GM12878 (cell line): ENCODE data around the gene UNCX.

Experiments
- ATF7 ChIP-seq: fragments of 450-650 bp; IDR thresholded peaks from 2 replicates; pipeline ENCODE4 v1.6.1; 2016; ENCODE audit warnings: low read depth, mild to moderate bottlenecking
- BCLAF1 ChIP-seq: fragments of 450-650 bp; IDR thresholded peaks from 2 replicates; pipeline ENCODE4 v1.6.1; 2017; ENCODE audit warnings: antibody characterized with exemption, mild to moderate bottlenecking, moderate library complexity
- CREB1 ChIP-seq: IDR thresholded peaks from 2 replicates; pipeline ENCODE4 v1.6.1; 2012; ENCODE audit warnings: low read depth, mild to moderate bottlenecking, inconsistent platforms
- CTCF ChIP-seq, 3 experiments: IDR thresholded peaks in 2 of 3; conservative IDR thresholded peaks in 1 of 3; 2 replicates each; pipeline ENCODE4 v1.5.1; 2011; ENCODE audit warnings: low read depth in 3 of 3, low read length in 3 of 3, mild to moderate bottlenecking in 3 of 3, control low read depth in 2 of 3, moderate library complexity in 2 of 3, inconsistent platforms in 1 of 3, mixed read lengths in 1 of 3; ENCODE audit not compliant: control insufficient read depth in 2 of 3, insufficient read depth in 1 of 3; ENCODE audit errors: extremely low read depth in 1 of 3
- EP300 ChIP-seq, 2 experiments: fragments of 150-350 bp in 1 of 2; IDR thresholded peaks; 2 replicates each; pipeline ENCODE4 v1.6.1; 2011 to 2012; ENCODE audit warnings: low read depth in 2 of 2, low read length in 2 of 2, borderline replicate concordance in 1 of 2, improper control_type of control experiment in 1 of 2, inconsistent platforms in 1 of 2; ENCODE audit not compliant: control insufficient read depth in 1 of 2
- FOXK2 ChIP-seq: fragments of 450-650 bp; IDR thresholded peaks from 2 replicates; pipeline ENCODE4 v1.6.1; 2017; ENCODE audit warnings: mild to moderate bottlenecking, moderate library complexity
- GABPA ChIP-seq: IDR thresholded peaks from 2 replicates; pipeline ENCODE4 v1.6.1; 2014; ENCODE audit warnings: antibody characterized with exemption, low read depth, mild to moderate bottlenecking, inconsistent platforms
- IRF3 ChIP-seq: fragments of 450-650 bp; IDR thresholded peaks from 2 replicates; pipeline ENCODE4 v1.6.1; 2014; ENCODE audit warnings: mild to moderate bottlenecking
- RCOR1 ChIP-seq: conservative IDR thresholded peaks from 2 replicates; pipeline ENCODE4 v1.6.1; 2012; ENCODE audit warnings: low read depth, low read length, improper control_type of control experiment
- SIN3A ChIP-seq: IDR thresholded peaks from 2 replicates; pipeline ENCODE4 v1.6.1; 2012; ENCODE audit warnings: low read depth, low read length, improper control_type of control experiment
- TCF3 ChIP-seq: IDR thresholded peaks from 2 replicates; pipeline ENCODE4 v1.6.1; 2012; ENCODE audit warnings: low read depth, mild to moderate bottlenecking, low read length, borderline replicate concordance; ENCODE audit not compliant: insufficient read depth
- ZZZ3 ChIP-seq: IDR thresholded peaks from 2 replicates; pipeline ENCODE4 v1.6.1; 2011; ENCODE audit warnings: low read depth; ENCODE audit not compliant: control insufficient read depth, insufficient read length
- TF ChIP-seq, protein P1 (sequence below): IDR thresholded peaks from 2 replicates; pipeline ENCODE4 v1.6.1; 2011; ENCODE audit warnings: mild to moderate bottlenecking, low read depth, low read length, moderate library complexity; ENCODE audit not compliant: insufficient replicate concordance
- TF ChIP-seq, protein P2 (sequence below): IDR thresholded peaks from 2 replicates; pipeline ENCODE4 v1.6.1; 2012; ENCODE audit warnings: mild to moderate bottlenecking, low read depth, low read length

- TF ChIP-seq, protein P1, sequence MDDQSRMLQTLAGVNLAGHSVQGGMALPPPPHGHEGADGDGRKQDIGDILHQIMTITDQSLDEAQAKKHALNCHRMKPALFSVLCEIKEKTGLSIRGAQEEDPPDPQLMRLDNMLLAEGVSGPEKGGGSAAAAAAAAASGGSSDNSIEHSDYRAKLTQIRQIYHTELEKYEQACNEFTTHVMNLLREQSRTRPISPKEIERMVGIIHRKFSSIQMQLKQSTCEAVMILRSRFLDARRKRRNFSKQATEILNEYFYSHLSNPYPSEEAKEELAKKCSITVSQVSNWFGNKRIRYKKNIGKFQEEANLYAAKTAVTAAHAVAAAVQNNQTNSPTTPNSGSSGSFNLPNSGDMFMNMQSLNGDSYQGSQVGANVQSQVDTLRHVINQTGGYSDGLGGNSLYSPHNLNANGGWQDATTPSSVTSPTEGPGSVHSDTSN: no peak
- no peak for TF ChIP-seq ZZZ3
- TF ChIP-seq GABPA: no peak
- TF ChIP-seq CTCF (IDR thresholded peaks at IDR 0.05 in 2 of 3, conservative IDR thresholded peaks at IDR 0.05 in 1 of 3; ENCODE audit: control insufficient read depth in 2 of 3, extremely low read depth in 1 of 3, insufficient read depth in 1 of 3, low read depth in 3 of 3, low read length in 3 of 3): no peak
- TF ChIP-seq RCOR1: no peak
- no peak for TF ChIP-seq CREB1
- TF ChIP-seq, protein P2, sequence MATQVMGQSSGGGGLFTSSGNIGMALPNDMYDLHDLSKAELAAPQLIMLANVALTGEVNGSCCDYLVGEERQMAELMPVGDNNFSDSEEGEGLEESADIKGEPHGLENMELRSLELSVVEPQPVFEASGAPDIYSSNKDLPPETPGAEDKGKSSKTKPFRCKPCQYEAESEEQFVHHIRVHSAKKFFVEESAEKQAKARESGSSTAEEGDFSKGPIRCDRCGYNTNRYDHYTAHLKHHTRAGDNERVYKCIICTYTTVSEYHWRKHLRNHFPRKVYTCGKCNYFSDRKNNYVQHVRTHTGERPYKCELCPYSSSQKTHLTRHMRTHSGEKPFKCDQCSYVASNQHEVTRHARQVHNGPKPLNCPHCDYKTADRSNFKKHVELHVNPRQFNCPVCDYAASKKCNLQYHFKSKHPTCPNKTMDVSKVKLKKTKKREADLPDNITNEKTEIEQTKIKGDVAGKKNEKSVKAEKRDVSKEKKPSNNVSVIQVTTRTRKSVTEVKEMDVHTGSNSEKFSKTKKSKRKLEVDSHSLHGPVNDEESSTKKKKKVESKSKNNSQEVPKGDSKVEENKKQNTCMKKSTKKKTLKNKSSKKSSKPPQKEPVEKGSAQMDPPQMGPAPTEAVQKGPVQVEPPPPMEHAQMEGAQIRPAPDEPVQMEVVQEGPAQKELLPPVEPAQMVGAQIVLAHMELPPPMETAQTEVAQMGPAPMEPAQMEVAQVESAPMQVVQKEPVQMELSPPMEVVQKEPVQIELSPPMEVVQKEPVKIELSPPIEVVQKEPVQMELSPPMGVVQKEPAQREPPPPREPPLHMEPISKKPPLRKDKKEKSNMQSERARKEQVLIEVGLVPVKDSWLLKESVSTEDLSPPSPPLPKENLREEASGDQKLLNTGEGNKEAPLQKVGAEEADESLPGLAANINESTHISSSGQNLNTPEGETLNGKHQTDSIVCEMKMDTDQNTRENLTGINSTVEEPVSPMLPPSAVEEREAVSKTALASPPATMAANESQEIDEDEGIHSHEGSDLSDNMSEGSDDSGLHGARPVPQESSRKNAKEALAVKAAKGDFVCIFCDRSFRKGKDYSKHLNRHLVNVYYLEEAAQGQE: no peak
- no peak for TF ChIP-seq IRF3
- no peak for TF ChIP-seq FOXK2
- TF ChIP-seq ATF7: no peak
- no peak for TF ChIP-seq TCF3
- no peak for TF ChIP-seq SIN3A
- TF ChIP-seq BCLAF1: no peak
- TF ChIP-seq EP300 (IDR thresholded peaks at IDR 0.05; ENCODE audit: borderline replicate concordance in 1 of 2, control insufficient read depth in 1 of 2, low read depth in 2 of 2, low read length in 2 of 2): no peak
These were observed 42.3 kb downstream of the UNCX start for GRCh38 chr7:1274876-1275375.
